Adipocyte (in vitro differentiated cells): ENCODE results near the gene IL12RB2.

Experiments used
- DNase-seq: peaks from one replicate; pipeline ENCODE4 v3.0.0-alpha.2; 2015; ENCODE audit warnings: low read depth
- H3K27me3 ChIP-seq: replicated peaks from 2 replicates; pipeline ENCODE4 v1.7.0; 2013; ENCODE audit warnings: mild to moderate bottlenecking, low read length, moderate library complexity; ENCODE audit not compliant: control insufficient read depth, insufficient read depth
- H3K36me3 ChIP-seq: 2 replicates; pipeline ENCODE4 v1.7.0; 2013; ENCODE audit warnings: low read length, mild to moderate bottlenecking, moderate library complexity; ENCODE audit not compliant: control insufficient read depth, insufficient read depth, severe bottlenecking
- H3K4me1 ChIP-seq: 2 replicates; pipeline ENCODE4 v1.7.0; 2013; ENCODE audit warnings: mild to moderate bottlenecking, low read length, moderate library complexity; ENCODE audit not compliant: control insufficient read depth, insufficient read depth
- H3K4me3 ChIP-seq: 2 replicates; pipeline ENCODE4 v1.7.0; 2013; ENCODE audit warnings: mild to moderate bottlenecking, low read length, moderate library complexity
- H3K9ac ChIP-seq: 2 replicates; pipeline ENCODE4 v1.7.0; 2013; ENCODE audit warnings: mild to moderate bottlenecking, low read length, moderate library complexity
- H3K9me3 ChIP-seq: 2 replicates; pipeline ENCODE4 v1.7.0; 2013; ENCODE audit warnings: mild to moderate bottlenecking, low read length, moderate library complexity; ENCODE audit not compliant: control insufficient read depth

Gene IL12RB2

DNA sequence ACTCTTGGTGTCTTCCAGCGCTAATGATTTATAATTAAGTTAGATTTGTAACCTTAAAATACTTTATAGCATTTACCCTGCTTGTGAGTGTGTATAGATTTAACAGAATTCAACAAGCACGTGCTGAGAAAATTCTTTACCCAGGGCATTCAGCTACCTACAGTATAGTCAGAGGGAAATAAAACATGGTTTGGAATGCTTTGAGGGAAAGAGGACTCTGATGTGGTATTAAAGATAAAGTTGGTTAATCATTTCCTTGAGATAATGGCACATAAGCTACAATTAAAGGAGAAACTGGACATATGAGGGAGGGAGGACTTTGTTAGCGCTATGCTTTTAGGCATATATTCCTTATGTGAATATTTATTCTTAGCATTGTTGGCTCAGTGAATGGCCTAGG, 26.4 kb upstream of the IL12RB2 start:
- H3K27me3 ChIP-seq, result peaks cover 8% of the 10 kb centered on the region
- H3K9ac ChIP-seq, result no peak overlapping the region
- no peak overlapping the region for H3K4me3 ChIP-seq
- H3K9me3 ChIP-seq, result no peaks in the 10 kb centered on the region
- no peaks in the 10 kb centered on the region for H3K4me1 ChIP-seq
- H3K36me3 ChIP-seq, result no peaks in the 10 kb centered on the region
- no peak for DNase-seq

- no peak overlapping the region for H3K4me3 ChIP-seq
- peaks cover 5% of the 10 kb centered on the region for H3K9me3 ChIP-seq
- peaks cover 8% of the 10 kb centered on the region for H3K27me3 ChIP-seq
- no peak for DNase-seq
- no peaks in the 10 kb centered on the region for H3K36me3 ChIP-seq
- no peaks in the 10 kb centered on the region for H3K4me1 ChIP-seq
- no peak overlapping the region for H3K9ac ChIP-seq
These were observed 21.7 kb upstream of the IL12RB2 start for GRCh38 chr1:67285780-67286488.

GRCh38 chr1:67290236-67290635, 17.4 kb upstream of the IL12RB2 start:
- no peak overlapping the region for H3K9ac ChIP-seq
- no peak overlapping the region for H3K4me3 ChIP-seq
- H3K27me3 ChIP-seq, result peaks cover 8% of the 10 kb centered on the region
- DNase-seq, result no peak
- peaks cover 5% of the 10 kb centered on the region for H3K9me3 ChIP-seq
- no peaks in the 10 kb centered on the region for H3K4me1 ChIP-seq
- no peaks in the 10 kb centered on the region for H3K36me3 ChIP-seq

GRCh38 chr1:67294836-67295617, 12.6 kb upstream of the IL12RB2 start:
- no peaks in the 10 kb centered on the region for H3K36me3 ChIP-seq
- H3K4me3 ChIP-seq, result no peak overlapping the region
- no peak overlapping the region for H3K9ac ChIP-seq
- H3K9me3 ChIP-seq, result no peaks in the 10 kb centered on the region
- H3K4me1 ChIP-seq, result peaks cover 9% of the 10 kb centered on the region
- peaks cover 8% of the 10 kb centered on the region for H3K27me3 ChIP-seq
- no peak for DNase-seq

GRCh38 chr1:67298762-67299161, 8.9 kb upstream of the IL12RB2 start:
- H3K9ac ChIP-seq, result no peak overlapping the region
- DNase-seq, result no peak
- H3K9me3 ChIP-seq, result no peaks in the 10 kb centered on the region
- no peaks in the 10 kb centered on the region for H3K36me3 ChIP-seq
- H3K4me1 ChIP-seq, result peaks cover 18% of the 10 kb centered on the region
- peaks cover 8% of the 10 kb centered on the region for H3K27me3 ChIP-seq
- H3K4me3 ChIP-seq, result no peak overlapping the region

DNA sequence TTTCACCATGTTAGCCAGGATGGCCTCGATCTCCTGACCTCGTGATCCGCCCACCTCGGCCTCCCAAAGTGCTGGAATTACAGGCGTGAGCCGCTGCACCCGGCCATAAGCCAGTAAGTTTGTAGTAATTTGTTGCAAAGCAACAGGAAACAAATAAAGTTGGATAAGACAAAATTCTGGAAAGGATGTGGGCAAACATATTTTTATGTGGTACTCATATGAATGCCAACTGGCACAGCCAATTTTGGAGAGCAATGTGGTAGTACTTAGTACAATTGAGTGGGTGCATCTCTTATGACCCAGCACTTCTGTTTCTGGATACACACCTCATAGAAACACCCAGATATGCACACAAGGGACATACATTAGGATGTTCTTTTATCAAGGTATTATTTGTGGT, 8.4 kb upstream of the IL12RB2 start:
- H3K27me3 ChIP-seq, result peaks cover 7% of the 10 kb centered on the region
- H3K36me3 ChIP-seq, result no peaks in the 10 kb centered on the region
- H3K4me3 ChIP-seq, result no peak overlapping the region
- H3K9me3 ChIP-seq, result no peaks in the 10 kb centered on the region
- DNase-seq, result no peak
- H3K9ac ChIP-seq, result no peak overlapping the region
- peaks cover 18% of the 10 kb centered on the region for H3K4me1 ChIP-seq

GRCh38 chr1:67300561-67300960, 7.1 kb upstream of the IL12RB2 start:
- no peaks in the 10 kb centered on the region for H3K36me3 ChIP-seq
- H3K4me3 ChIP-seq, result peak overlapping the region; percentile 10
- H3K9me3 ChIP-seq, result no peaks in the 10 kb centered on the region
- H3K27me3 ChIP-seq, result peaks cover 5% of the 10 kb centered on the region
- peaks cover 18% of the 10 kb centered on the region for H3K4me1 ChIP-seq
- no peak for DNase-seq
- H3K9ac ChIP-seq, result peak overlapping the region; percentile 47

DNA sequence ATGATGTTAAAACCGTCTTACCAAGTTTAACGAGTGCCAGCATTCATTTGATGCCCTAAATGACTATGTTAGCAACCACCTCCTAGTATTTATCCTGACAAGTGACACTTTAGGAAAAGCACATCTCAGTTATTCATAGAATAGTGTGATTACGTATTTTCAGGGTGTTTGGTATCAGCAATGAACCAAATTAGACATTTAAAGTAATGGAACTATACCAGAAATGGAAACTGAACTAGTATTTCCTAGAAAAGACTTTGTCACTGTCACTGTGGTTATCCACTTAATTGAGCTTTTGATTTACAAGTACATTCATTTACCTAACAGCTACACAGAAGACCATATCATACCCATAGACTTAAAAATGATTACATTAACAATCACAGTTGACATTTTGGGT, 3.6 kb upstream of the IL12RB2 start:
- no peaks in the 10 kb centered on the region for H3K9me3 ChIP-seq
- no peak overlapping the region for H3K9ac ChIP-seq
- H3K4me3 ChIP-seq, result no peak overlapping the region
- peaks cover 20% of the 10 kb centered on the region for H3K4me1 ChIP-seq
- DNase-seq, result no peak
- H3K36me3 ChIP-seq, result no peaks in the 10 kb centered on the region
- H3K27me3 ChIP-seq, result peaks cover 18% of the 10 kb centered on the region

GRCh38 chr1:67306547-67306946, 1.1 kb upstream of the IL12RB2 start:
- no peaks in the 10 kb centered on the region for H3K36me3 ChIP-seq
- no peak overlapping the region for H3K4me3 ChIP-seq
- peaks cover 28% of the 10 kb centered on the region for H3K27me3 ChIP-seq
- H3K4me1 ChIP-seq, result peaks cover 2% of the 10 kb centered on the region
- no peak overlapping the region for H3K9ac ChIP-seq
- H3K9me3 ChIP-seq, result no peaks in the 10 kb centered on the region
- DNase-seq, result no peak

GRCh38 chr1:67308136-67308535, 463 bp downstream of the IL12RB2 start:
- DNase-seq, result no peak
- no peak overlapping the region for H3K9ac ChIP-seq
- peaks cover 28% of the 10 kb centered on the region for H3K27me3 ChIP-seq
- H3K4me1 ChIP-seq, result peaks cover 2% of the 10 kb centered on the region
- H3K36me3 ChIP-seq, result no peaks in the 10 kb centered on the region
- no peaks in the 10 kb centered on the region for H3K9me3 ChIP-seq
- H3K4me3 ChIP-seq, result no peak overlapping the region

- no peak for DNase-seq
- Histone ChIP-seq H3K9ac (no peak overlapping the region), H3K27me3 (peaks cover 24% of the 10 kb centered on the region), H3K4me3 (no peak overlapping the region), H3K9me3 (no peaks in the 10 kb centered on the region), H3K36me3 (no peaks in the 10 kb centered on the region), H3K4me1 (no peaks in the 10 kb centered on the region)
These were observed 4.9 kb downstream of the IL12RB2 start for GRCh38 chr1:67312615-67313014.
